HG02943 (cell line): Measurements from ENCODE around the gene EGR1.
"Not testable (repeated sequence)": the region's sequence is repeated elsewhere in the genome, so short reads cannot be mapped to it uniquely, and the experiment has no call there.

Source experiments
- ATAC-seq: cut with Tn5 transposase; IDR thresholded peaks from one replicate; pipeline ENCODE4 v1.9.1; 2021; ENCODE audit warnings: mild to moderate bottlenecking, low read depth, moderate library complexity; ENCODE audit not compliant: unreplicated experiment

EGR1 gene

GRCh38 chr5:138468966-138469539, 3.8 kb downstream of the EGR1 start:
- no peak for ATAC-seq

- no peak for ATAC-seq
Measured at GRCh38 chr5:138469540-138470321, 4.5 kb downstream of the EGR1 start.

- no peak for ATAC-seq
Measured at GRCh38 chr5:138470322-138471051, 5.2 kb downstream of the EGR1 start.

GRCh38 chr5:138471052-138471361, 5.7 kb downstream of the EGR1 start:
- no peak for ATAC-seq

GRCh38 chr5:138472353-138472752, 7.1 kb downstream of the EGR1 start:
- ATAC-seq, result no peak

GRCh38 chr5:138473151-138473550, 7.9 kb downstream of the EGR1 start:
- ATAC-seq, result not testable (repeated sequence)

GRCh38 chr5:138476918-138477317, 11.6 kb downstream of the EGR1 start:
- ATAC-seq, result no peak

- ATAC-seq, result no peak
Measured at GRCh38 chr5:138482638-138483037, 17.4 kb downstream of the EGR1 start.

GRCh38 chr5:138488481-138488945, 23.2 kb downstream of the EGR1 start:
- ATAC-seq, result no peak

- no peak for ATAC-seq
Measured at GRCh38 chr5:138489683-138490061, 24.4 kb downstream of the EGR1 start.

GRCh38 chr5:138490648-138491283, 25.5 kb downstream of the EGR1 start:
- no peak for ATAC-seq

- ATAC-seq, result no peak
Measured at GRCh38 chr5:138491284-138491648, 26.0 kb downstream of the EGR1 start.

- ATAC-seq, result peak; percentile 95
Measured at GRCh38 chr5:138491669-138492559, 26.6 kb downstream of the EGR1 start.

GRCh38 chr5:138492560-138493045, 27.3 kb downstream of the EGR1 start:
- no peak for ATAC-seq

- no peak for ATAC-seq
Measured at GRCh38 chr5:138495351-138495750, 30.1 kb downstream of the EGR1 start.

GRCh38 chr5:138498376-138498775, 33.1 kb downstream of the EGR1 start:
- ATAC-seq, result no peak

- ATAC-seq, result no peak
Measured at GRCh38 chr5:138502121-138502520, 36.8 kb downstream of the EGR1 start.

GRCh38 chr5:138502521-138502920, 37.2 kb downstream of the EGR1 start:
- ATAC-seq, result no peak

GRCh38 chr5:138503487-138504270, 38.4 kb downstream of the EGR1 start:
- ATAC-seq, result no peak
